HUES48 (cell line): ENCODE measurements around the gene HMG20B.

Source experiments
- H3K27ac ChIP-seq: one replicate; pipeline ENCODE4 v1.7.0; 2013; ENCODE audit warnings: low read depth, low read length, inconsistent platforms
- H3K27me3 ChIP-seq: 2 replicates; pipeline ENCODE4 v1.6.1; 2013; ENCODE audit warnings: mild to moderate bottlenecking, low read length; ENCODE audit not compliant: control insufficient read depth, insufficient read depth
- H3K36me3 ChIP-seq: 2 replicates; pipeline ENCODE4 v1.6.1; 2013; ENCODE audit warnings: low read length; ENCODE audit not compliant: control insufficient read depth, insufficient read depth
- H3K4me1 ChIP-seq: 2 replicates; pipeline ENCODE4 v1.6.1; 2013; ENCODE audit warnings: mild to moderate bottlenecking, low read length; ENCODE audit not compliant: control insufficient read depth, insufficient read depth
- H3K4me3 ChIP-seq: 2 replicates; pipeline ENCODE4 v1.5.1; 2013; ENCODE audit warnings: mild to moderate bottlenecking, low read depth, low read length
- H3K9ac ChIP-seq: 2 replicates; pipeline ENCODE4 v1.6.1; 2013; ENCODE audit warnings: mild to moderate bottlenecking, low read depth, low read length, moderate library complexity
- H3K9me3 ChIP-seq: 2 replicates; pipeline ENCODE4 v1.6.1; 2013; ENCODE audit warnings: low read length; ENCODE audit not compliant: control insufficient read depth, insufficient read depth

The HMG20B gene

GRCh38 chr19:3586707-3587346 is 14.1 kb downstream of the HMG20B start:
- Histone ChIP-seq H3K4me3 (no peak overlapping the region), H3K27me3 (peaks cover 24% of the 10 kb centered on the region), H3K9ac (no peak overlapping the region), H3K27ac (no peak overlapping the region), H3K36me3 (no peaks in the 10 kb centered on the region), H3K9me3 (peaks cover 4% of the 10 kb centered on the region; the same call in 1 of the 2 replicates), H3K4me1 (no peaks in the 10 kb centered on the region)

- Histone ChIP-seq H3K4me3 (no peak overlapping the region), H3K27me3 (peaks cover 18% of the 10 kb centered on the region), H3K9ac (no peak overlapping the region), H3K4me1 (no peaks in the 10 kb centered on the region), H3K9me3 (peaks cover 4% of the 10 kb centered on the region; the same call in 1 of the 2 replicates), H3K27ac (no peak overlapping the region), H3K36me3 (no peaks in the 10 kb centered on the region)
These were observed 16.7 kb downstream of the HMG20B start for GRCh38 chr19:3589439-3589838.

GRCh38 chr19:3589949-3590348 is 17.2 kb downstream of the HMG20B start:
- H3K36me3 ChIP-seq: no peaks in the 10 kb centered on the region
- peaks cover 16% of the 10 kb centered on the region for H3K27me3 ChIP-seq
- H3K9ac ChIP-seq: no peak overlapping the region
- peaks cover 4% of the 10 kb centered on the region; the same call in 1 of the 2 replicates for H3K9me3 ChIP-seq
- no peak overlapping the region for H3K4me3 ChIP-seq
- H3K4me1 ChIP-seq: no peaks in the 10 kb centered on the region
- H3K27ac ChIP-seq: no peak overlapping the region

- Histone ChIP-seq H3K36me3 (no peaks in the 10 kb centered on the region), H3K27ac (no peak overlapping the region), H3K27me3 (peaks cover 6% of the 10 kb centered on the region; the same call in 1 of the 2 replicates), H3K9me3 (peaks cover 4% of the 10 kb centered on the region; the same call in 1 of the 2 replicates), H3K9ac (no peak overlapping the region), H3K4me1 (no peaks in the 10 kb centered on the region), H3K4me3 (no peak overlapping the region)
These were observed 18.4 kb downstream of the HMG20B start for GRCh38 chr19:3590991-3591659.

GRCh38 chr19:3591876-3592613 is 19.3 kb downstream of the HMG20B start:
- H3K27ac ChIP-seq: no peak overlapping the region
- H3K4me1 ChIP-seq: no peaks in the 10 kb centered on the region
- no peaks in the 10 kb centered on the region for H3K36me3 ChIP-seq
- H3K9me3 ChIP-seq: peaks cover 4% of the 10 kb centered on the region; the same call in 1 of the 2 replicates
- no peak overlapping the region for H3K4me3 ChIP-seq
- H3K27me3 ChIP-seq: no peaks in the 10 kb centered on the region
- H3K9ac ChIP-seq: no peak overlapping the region

GRCh38 chr19:3593156-3593555 is 20.4 kb downstream of the HMG20B start:
- Histone ChIP-seq H3K27ac (no peak overlapping the region), H3K4me1 (no peaks in the 10 kb centered on the region), H3K36me3 (no peaks in the 10 kb centered on the region), H3K9ac (no peak overlapping the region), H3K9me3 (peaks cover 4% of the 10 kb centered on the region; the same call in 1 of the 2 replicates), H3K4me3 (no peak overlapping the region), H3K27me3 (no peaks in the 10 kb centered on the region)

- H3K27ac ChIP-seq: no peak overlapping the region
- H3K9ac ChIP-seq: no peak overlapping the region
- H3K36me3 ChIP-seq: no peaks in the 10 kb centered on the region
- no peaks in the 10 kb centered on the region for H3K4me1 ChIP-seq
- H3K9me3 ChIP-seq: peaks cover 4% of the 10 kb centered on the region; the same call in 1 of the 2 replicates
- H3K27me3 ChIP-seq: no peaks in the 10 kb centered on the region
- no peak overlapping the region for H3K4me3 ChIP-seq
These were observed 22.8 kb downstream of the HMG20B start for GRCh38 chr19:3595521-3596061.

- no peaks in the 10 kb centered on the region for H3K4me1 ChIP-seq
- H3K27me3 ChIP-seq: 0 out of 2 replicates have a peak, but pooled peaks cover 2% of the 10 kb centered on the region
- no peak overlapping the region for H3K27ac ChIP-seq
- no peaks in the 10 kb centered on the region for H3K36me3 ChIP-seq
- H3K4me3 ChIP-seq: no peak overlapping the region
- no peak overlapping the region for H3K9ac ChIP-seq
- no peaks in the 10 kb centered on the region for H3K9me3 ChIP-seq
These were observed 27.0 kb downstream of the HMG20B start for GRCh38 chr19:3599776-3600187.

- no peak overlapping the region for H3K9ac ChIP-seq
- H3K4me1 ChIP-seq: no peaks in the 10 kb centered on the region
- no peaks in the 10 kb centered on the region for H3K36me3 ChIP-seq
- H3K4me3 ChIP-seq: no peak overlapping the region
- H3K27me3 ChIP-seq: peaks cover 14% of the 10 kb centered on the region
- no peaks in the 10 kb centered on the region for H3K9me3 ChIP-seq
- H3K27ac ChIP-seq: no peak overlapping the region
These were observed 28.3 kb downstream of the HMG20B start for GRCh38 chr19:3601021-3601420.

GRCh38 chr19:3603121-3603811 is 30.5 kb downstream of the HMG20B start:
- no peak overlapping the region for H3K4me3 ChIP-seq
- no peak overlapping the region for H3K9ac ChIP-seq
- no peaks in the 10 kb centered on the region for H3K9me3 ChIP-seq

More at GRCh38 chr19:3603121-3603811, 30.5 kb downstream of the HMG20B start:
- Histone ChIP-seq H3K4me1 (peaks cover 6% of the 10 kb centered on the region; the same call in 1 of the 2 replicates), H3K36me3 (no peaks in the 10 kb centered on the region), H3K27ac (no peak overlapping the region), H3K27me3 (peaks cover 16% of the 10 kb centered on the region)
